ENCODE measurements around the gene NELL1. TPM values are rescaled to one million over a fixed set of nuclear protein-coding genes. Genes with fewer than 3 reads are reported as not detected.

NELL1 gene
- total RNA-seq, 4 donors from 2014 or later, result 0.27 TPM; not detected in 3

DNA sequence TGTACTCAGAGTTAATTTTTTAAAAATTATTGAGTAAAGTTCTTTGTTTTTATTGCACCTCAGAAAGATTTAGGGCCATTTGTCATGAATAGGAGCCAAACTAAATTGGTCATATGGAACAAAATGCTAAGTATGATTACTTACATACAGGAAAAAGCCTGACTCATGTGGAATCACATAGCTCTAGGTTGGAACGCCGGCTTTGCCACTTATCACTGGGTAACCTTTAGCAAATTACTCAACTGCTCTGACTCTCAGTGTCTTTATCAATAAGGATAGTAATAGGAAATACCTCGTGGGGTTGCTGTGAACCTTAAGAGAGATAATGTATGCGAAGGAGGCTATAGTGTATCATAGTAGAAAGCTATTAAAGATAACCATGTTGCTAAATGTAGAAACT, 638.5 kb downstream of the NELL1 start:
- H3K4me3 ChIP-seq, result no peak overlapping the region
- H3K27me3 ChIP-seq, result no peaks in the 10 kb centered on the region
- DNase-seq, result no peak
- H3K4me1 ChIP-seq, result no peaks in the 10 kb centered on the region
- H3K9me3 ChIP-seq, result no peaks in the 10 kb centered on the region
- H3K27ac ChIP-seq, result no peak overlapping the region
- TF ChIP-seq EP300 (IDR thresholded peaks at IDR 0.05; ENCODE audit: low read depth), result no peak
- no peak for TF ChIP-seq POLR2AphosphoS5 (IDR thresholded peaks at IDR 0.05)
- no peak for TF ChIP-seq POLR2A (IDR thresholded peaks at IDR 0.05)
- TF ChIP-seq, protein P1, sequence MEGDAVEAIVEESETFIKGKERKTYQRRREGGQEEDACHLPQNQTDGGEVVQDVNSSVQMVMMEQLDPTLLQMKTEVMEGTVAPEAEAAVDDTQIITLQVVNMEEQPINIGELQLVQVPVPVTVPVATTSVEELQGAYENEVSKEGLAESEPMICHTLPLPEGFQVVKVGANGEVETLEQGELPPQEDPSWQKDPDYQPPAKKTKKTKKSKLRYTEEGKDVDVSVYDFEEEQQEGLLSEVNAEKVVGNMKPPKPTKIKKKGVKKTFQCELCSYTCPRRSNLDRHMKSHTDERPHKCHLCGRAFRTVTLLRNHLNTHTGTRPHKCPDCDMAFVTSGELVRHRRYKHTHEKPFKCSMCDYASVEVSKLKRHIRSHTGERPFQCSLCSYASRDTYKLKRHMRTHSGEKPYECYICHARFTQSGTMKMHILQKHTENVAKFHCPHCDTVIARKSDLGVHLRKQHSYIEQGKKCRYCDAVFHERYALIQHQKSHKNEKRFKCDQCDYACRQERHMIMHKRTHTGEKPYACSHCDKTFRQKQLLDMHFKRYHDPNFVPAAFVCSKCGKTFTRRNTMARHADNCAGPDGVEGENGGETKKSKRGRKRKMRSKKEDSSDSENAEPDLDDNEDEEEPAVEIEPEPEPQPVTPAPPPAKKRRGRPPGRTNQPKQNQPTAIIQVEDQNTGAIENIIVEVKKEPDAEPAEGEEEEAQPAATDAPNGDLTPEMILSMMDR (IDR thresholded peaks at IDR 0.05), result no peak
- intact Hi-C loops (cut with DNase I; ENCODE audit: low total_unique reads) (no loop called here), in situ Hi-C loops (cut with MboI; ENCODE audit: low pct_ligation_motif_present in 1 of 4, low pct_unique_long_range_greater_than_20kb in 1 of 4, low sequenced_read_pairs in 3 of 4) (no loop called here)
- no peaks in the 10 kb centered on the region for H3K36me3 ChIP-seq
- 70 to 82% methylated on average over 4 of the region's 4 CpGs for WGBS, 2 donors (ENCODE audit: low coverage in 1 of 2)

DNA sequence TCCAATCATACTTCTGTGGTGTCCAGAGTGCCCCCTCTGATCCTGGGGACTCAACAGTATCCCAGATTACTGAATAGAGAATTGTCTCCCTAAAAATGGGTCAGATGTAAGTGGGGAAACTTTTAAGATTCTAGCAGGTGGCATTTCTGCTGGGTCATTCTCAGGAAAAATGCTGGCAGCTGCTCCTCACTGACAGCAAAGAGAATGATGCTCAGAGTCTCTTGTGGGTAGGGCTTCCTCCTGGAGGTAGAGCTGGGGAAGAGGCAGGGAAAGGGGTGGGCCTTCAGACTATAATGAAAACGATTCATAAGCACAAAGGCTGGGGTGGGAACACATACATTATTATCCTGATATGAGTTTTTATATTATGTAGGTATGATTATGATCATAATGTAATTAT, 647.2 kb downstream of the NELL1 start:
- H3K27ac ChIP-seq, result no peak overlapping the region
- in situ Hi-C loops (cut with MboI; ENCODE audit: low pct_ligation_motif_present in 1 of 4, low pct_unique_long_range_greater_than_20kb in 1 of 4, low sequenced_read_pairs in 3 of 4), result no loop called here
- no peak for DNase-seq
- no peaks in the 10 kb centered on the region for H3K4me1 ChIP-seq
- no peak for TF ChIP-seq EP300 (IDR thresholded peaks at IDR 0.05; ENCODE audit: low read depth)
- TF ChIP-seq POLR2A (IDR thresholded peaks at IDR 0.05), result no peak
- TF ChIP-seq, protein P1 (IDR thresholded peaks at IDR 0.05), result no peak
- TF ChIP-seq POLR2AphosphoS5 (IDR thresholded peaks at IDR 0.05), result no peak
- intact Hi-C loops (cut with DNase I; ENCODE audit: low total_unique reads), result no loop called here
- H3K9me3 ChIP-seq, result peaks cover 0 to 3% of the 10 kb centered on the region in 2 donors
- H3K27me3 ChIP-seq, result no peaks in the 10 kb centered on the region
- WGBS, 2 donors (ENCODE audit: low coverage in 1 of 2), result 0 to 18% methylated on average over 1 of the region's 1 CpG
- no peaks in the 10 kb centered on the region for H3K36me3 ChIP-seq
- H3K4me3 ChIP-seq, result no peak overlapping the region

DNA sequence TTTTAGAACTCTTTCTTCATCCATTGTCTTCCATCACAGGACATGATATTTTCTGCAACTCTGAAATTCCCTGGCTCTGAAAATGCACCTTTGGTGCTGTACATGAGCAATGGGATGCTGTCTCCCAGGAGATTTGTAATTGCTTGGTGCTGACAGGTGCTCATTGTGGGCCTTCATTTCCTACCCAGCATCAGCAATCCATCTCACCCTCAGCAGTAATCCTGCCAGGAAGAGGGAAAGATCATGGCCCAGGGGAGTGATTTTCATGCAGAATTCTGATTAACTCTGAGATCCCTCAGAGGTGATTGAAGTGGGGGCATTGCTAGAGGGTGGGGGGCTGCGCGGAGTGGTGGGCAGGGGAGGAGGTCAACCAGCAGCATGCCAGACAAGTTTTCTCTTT, 651.7 kb downstream of the NELL1 start:
- no peak for DNase-seq

DNA sequence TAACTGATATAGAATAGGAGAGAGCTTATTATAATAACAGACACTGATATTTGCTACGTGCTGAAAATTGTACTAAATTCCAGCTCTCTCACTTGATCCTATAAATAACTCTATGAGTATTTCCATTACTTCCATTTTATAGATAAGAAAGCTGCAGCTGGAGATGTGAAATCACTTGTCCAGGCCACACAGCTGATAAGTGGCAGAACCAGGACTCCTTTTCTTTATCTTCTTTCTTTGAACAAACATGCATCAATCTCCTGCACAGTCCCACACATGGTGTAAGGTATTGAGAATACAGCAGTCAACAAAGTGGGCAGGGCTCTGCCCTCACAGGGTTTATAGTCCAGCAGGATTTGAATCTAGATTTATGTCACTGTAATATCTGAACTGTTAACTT, 652.1 kb downstream of the NELL1 start:
- no peaks in the 10 kb centered on the region for H3K9me3 ChIP-seq
- TF ChIP-seq POLR2A (IDR thresholded peaks at IDR 0.05), result no peak
- no peak for TF ChIP-seq POLR2AphosphoS5 (IDR thresholded peaks at IDR 0.05)
- TF ChIP-seq, protein P1 (IDR thresholded peaks at IDR 0.05), result no peak
- no peak for TF ChIP-seq EP300 (IDR thresholded peaks at IDR 0.05; ENCODE audit: low read depth)
- H3K27me3 ChIP-seq, result no peaks in the 10 kb centered on the region
- intact Hi-C loops (cut with DNase I; ENCODE audit: low total_unique reads) (no loop called here), in situ Hi-C loops (cut with MboI; ENCODE audit: low pct_ligation_motif_present in 1 of 4, low pct_unique_long_range_greater_than_20kb in 1 of 4, low sequenced_read_pairs in 3 of 4) (no loop called here)
- H3K4me1 ChIP-seq, result no peaks in the 10 kb centered on the region
- no peak overlapping the region for H3K4me3 ChIP-seq
- H3K27ac ChIP-seq, result no peak overlapping the region
- H3K36me3 ChIP-seq, result no peaks in the 10 kb centered on the region
- no peak for DNase-seq
- WGBS, 2 donors (ENCODE audit: low coverage in 1 of 2), result 62 to 80% methylated on average over 1 of the region's 1 CpG

More for the DNA sequence above, 651.7 kb downstream of the NELL1 start:
- Histone ChIP-seq H3K9me3 (no peaks in the 10 kb centered on the region), H3K36me3 (no peaks in the 10 kb centered on the region), H3K4me1 (no peaks in the 10 kb centered on the region), H3K27ac (no peak overlapping the region), H3K4me3 (no peak overlapping the region), H3K27me3 (no peaks in the 10 kb centered on the region)
- intact Hi-C loops (cut with DNase I; ENCODE audit: low total_unique reads) (no loop called here), in situ Hi-C loops (cut with MboI; ENCODE audit: low pct_ligation_motif_present in 1 of 4, low pct_unique_long_range_greater_than_20kb in 1 of 4, low sequenced_read_pairs in 3 of 4) (no loop called here)
- TF ChIP-seq, protein P1 (IDR thresholded peaks at IDR 0.05), result no peak
- TF ChIP-seq POLR2A (IDR thresholded peaks at IDR 0.05), result no peak
- TF ChIP-seq POLR2AphosphoS5 (IDR thresholded peaks at IDR 0.05), result no peak
- TF ChIP-seq EP300 (IDR thresholded peaks at IDR 0.05; ENCODE audit: low read depth), result no peak
- WGBS, 2 donors (ENCODE audit: low coverage in 1 of 2), result 92% methylated on average over 2 of the region's 2 CpGs; no CpG with 5 or more reads in 1 of the 2 donors

Data from transverse colon (tissue), 4 donors.